GM12873 (cell line): ENCODE results near the gene TPST2.

Source experiments
- CTCF ChIP-seq: IDR thresholded peaks from 2 replicates; pipeline ENCODE4 v1.5.1; 2012; ENCODE audit warnings: low read depth, mild to moderate bottlenecking, moderate library complexity, low read length, control low read depth; ENCODE audit not compliant: insufficient read depth; ENCODE audit errors: missing control alignments

TPST2 gene

DNA sequence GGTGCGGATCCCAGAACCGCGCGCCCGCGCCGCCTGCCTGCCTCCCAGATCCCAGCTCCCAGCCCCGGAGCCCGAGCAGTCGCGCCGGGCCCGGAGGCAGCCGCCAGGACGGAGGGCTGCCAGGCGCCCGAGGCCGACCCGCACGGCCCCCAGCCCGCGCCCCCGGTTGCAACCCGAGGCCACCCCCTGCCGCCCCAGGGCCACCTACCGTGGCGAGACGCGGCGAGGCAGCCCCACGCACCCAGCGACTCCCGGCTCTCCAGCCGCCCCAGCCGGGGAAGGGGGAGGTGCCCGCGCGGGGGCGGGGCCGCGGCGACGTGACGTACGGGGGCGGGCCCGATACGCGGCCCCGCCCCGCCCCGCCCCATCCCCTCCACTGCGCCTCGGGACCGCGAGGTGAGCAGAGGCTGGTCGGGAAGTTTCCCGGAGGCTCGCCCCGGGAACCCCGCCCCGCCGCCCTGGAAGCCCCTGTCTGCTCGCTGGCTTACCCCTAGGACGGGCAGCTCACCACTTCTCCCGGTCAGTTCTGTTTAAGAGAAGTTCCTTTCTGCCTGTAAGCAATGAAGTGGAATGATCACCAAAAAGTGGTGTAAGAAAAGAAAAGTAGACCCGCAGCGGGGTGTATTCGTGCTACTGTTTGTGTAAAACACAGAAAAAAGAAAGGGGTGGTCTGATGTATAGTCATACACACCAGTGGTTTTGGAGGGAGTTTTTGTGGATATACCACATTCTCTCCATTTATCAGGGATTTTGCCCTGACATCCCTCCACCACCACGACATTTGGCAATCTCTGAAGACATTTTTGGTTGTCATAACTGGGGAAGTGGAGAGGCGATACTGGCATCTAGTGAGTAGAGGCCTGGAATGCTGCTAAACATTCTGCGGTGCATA lies at the start of gene TPST2:
TSS of gene TPST2 (minus strand) at position 288 of the 892 bp plus-strand sequence. CDS start 48,502 bp downstream, outside the sequence.
- no peak for TF ChIP-seq CTCF

GRCh38 chr22:26636296-26636695 lies 46.4 kb upstream of the TPST2 start:
- TF ChIP-seq CTCF: no peak

DNA sequence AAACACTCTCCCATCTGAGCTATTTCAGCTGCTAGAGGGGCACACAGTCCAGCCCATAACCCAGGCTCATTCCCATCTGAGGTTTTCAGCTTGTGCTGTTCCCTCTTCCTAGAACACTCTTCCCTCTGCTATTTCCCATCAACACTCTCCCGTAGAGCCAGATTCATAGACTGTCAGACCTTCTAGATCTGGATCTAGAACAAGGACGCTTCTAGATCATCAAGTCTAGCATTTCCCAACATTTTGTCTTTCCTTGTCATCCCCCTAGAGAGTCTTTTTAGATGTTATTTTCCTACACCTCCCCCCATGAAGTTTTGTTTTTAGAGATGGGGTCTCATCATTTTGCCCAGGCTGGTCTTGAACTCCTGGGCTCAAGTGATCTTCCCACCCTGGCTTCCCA lies 45.2 kb upstream of the TPST2 start:
- TF ChIP-seq CTCF: no peak

- no peak for TF ChIP-seq CTCF
Measured at GRCh38 chr22:26634189-26634588, 44.3 kb upstream of the TPST2 start.

- TF ChIP-seq CTCF: no peak
Measured at GRCh38 chr22:26632422-26633155, 42.7 kb upstream of the TPST2 start.

- no peak for TF ChIP-seq CTCF
Measured at GRCh38 chr22:26631282-26631681, 41.4 kb upstream of the TPST2 start.

DNA sequence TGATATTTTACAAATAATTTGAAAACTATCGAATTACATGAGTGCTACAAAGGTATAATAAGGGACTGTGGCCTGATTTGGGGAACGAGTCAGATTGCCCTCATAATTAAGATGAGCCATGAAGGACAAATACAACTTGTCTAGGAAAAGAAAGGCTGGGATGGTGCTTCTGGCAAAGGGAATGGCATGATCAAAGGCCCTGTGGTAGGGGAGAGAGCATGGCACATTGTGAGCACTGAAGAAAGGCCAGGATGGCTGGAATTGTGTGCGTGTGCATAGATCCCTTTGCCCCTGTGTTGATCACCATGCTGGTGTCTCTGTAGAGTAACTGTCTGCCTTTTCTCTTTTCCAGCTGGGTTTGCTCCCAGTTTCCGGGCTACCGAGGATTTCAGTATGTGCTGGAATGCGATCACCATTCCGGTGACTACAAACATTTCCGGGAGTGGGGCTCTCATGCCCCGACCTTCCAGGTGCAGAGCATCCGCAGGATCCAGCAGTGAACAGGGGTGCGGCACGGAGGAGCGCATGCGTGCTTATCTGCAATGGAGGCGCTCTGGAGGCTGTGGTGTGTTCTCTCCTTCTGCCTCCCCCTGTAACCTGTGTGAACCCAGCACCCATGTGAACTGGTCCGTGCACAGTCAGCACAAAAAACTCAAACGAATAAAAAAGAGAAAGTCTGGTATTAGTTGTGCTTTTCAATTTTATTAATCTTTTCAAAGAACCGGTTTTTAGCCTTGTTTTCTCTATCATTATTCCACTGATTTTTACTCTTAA lies 40.2 kb upstream of the TPST2 start:
- TF ChIP-seq CTCF: no peak
